GM12873 (cell line): ENCODE results near the gene ARHGAP10.

Source experiments
- CTCF ChIP-seq: IDR thresholded peaks from 2 replicates; pipeline ENCODE4 v1.5.1; 2012; ENCODE audit warnings: low read depth, mild to moderate bottlenecking, moderate library complexity, low read length, control low read depth; ENCODE audit not compliant: insufficient read depth; ENCODE audit errors: missing control alignments

ARHGAP10 gene

GRCh38 chr4:147860960-147861359, 129.1 kb downstream of the ARHGAP10 start:
- TF ChIP-seq CTCF = no peak

- no peak for TF ChIP-seq CTCF
These were observed 130.3 kb downstream of the ARHGAP10 start for GRCh38 chr4:147862043-147862692.

- no peak for TF ChIP-seq CTCF
These were observed 131.3 kb downstream of the ARHGAP10 start for GRCh38 chr4:147863111-147863747.

GRCh38 chr4:147863808-147864472, 132.1 kb downstream of the ARHGAP10 start:
- TF ChIP-seq CTCF = no peak

GRCh38 chr4:147864607-147865006, 132.7 kb downstream of the ARHGAP10 start:
- no peak for TF ChIP-seq CTCF

- TF ChIP-seq CTCF = no peak
These were observed 134.0 kb downstream of the ARHGAP10 start for GRCh38 chr4:147865926-147866325.

- peak; percentile 94 for TF ChIP-seq CTCF
These were observed 134.8 kb downstream of the ARHGAP10 start for GRCh38 chr4:147866532-147867271.
